DMS53 treated with DMSO at 0.1 percent for 48 hours (cell line): Measurements from ENCODE around the gene ADCY7.

Source experiments
- DNase-seq: peaks from one replicate; lab custom pipeline; 2025; ENCODE audit not compliant: unreplicated experiment; lab: John Stamatoyannopoulos, UW

The ADCY7 gene

GRCh38 chr16:50247906-50248608 lies 18.3 kb upstream of the ADCY7 start:
- DNase-seq = no peak

DNA sequence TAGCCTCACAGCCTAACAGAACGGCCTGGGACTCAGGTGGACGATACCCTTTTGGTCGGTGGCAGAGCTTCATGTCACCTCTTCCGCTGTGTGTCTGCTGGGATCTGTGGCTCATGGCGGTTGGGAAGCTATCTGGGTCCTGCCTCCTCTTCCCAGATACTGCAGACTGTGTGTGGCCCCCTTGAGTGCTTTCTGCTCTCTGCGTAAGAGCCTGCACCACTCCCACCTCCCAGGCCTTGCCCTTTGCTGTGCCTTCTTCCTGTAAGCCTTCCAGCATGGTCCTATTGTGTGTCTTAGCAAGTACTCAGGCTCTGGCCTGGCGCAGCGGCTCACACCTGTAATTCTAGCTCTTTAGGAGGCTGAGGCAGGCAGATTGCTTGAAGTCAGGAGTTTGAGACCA lies 17.5 kb upstream of the ADCY7 start:
- DNase-seq = no peak

- DNase-seq = no peak
These were observed 14.8 kb upstream of the ADCY7 start for GRCh38 chr16:50251375-50252081.

GRCh38 chr16:50252082-50252611 lies 14.2 kb upstream of the ADCY7 start:
- DNase-seq = no peak

DNA sequence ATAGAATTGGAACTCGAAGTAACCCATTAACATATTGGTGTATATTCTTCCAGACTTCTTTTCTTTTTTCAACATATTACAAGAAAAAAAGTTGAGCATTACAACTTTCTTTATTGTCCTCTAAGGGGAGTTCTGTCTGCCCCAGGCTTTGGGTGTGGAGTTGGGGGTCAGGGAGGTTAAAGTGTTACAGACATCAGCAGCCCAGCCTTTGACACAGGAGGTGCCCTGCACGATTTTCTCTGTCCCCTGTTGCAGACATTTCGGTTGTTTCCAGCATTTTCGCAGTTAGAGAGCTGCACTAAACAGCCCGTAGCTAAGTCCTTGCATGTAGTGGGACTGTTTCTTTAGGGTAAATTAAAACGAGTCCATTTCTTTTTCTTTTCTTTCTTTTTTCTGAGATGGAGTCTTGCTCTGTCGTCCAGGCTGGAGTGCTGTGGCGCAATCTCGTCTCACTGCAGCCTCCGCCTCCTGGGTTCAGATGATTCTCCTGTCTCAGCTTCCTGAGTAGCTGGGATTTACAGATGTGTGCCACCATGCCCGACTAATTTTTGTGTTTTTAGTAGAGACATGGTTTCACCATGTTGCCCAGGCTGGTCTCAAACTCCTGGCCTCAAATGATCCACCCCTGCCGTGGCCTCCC lies 13.4 kb upstream of the ADCY7 start:
- DNase-seq = no peak

- no peak for DNase-seq
These were observed 12.8 kb upstream of the ADCY7 start for GRCh38 chr16:50253514-50253910.

- no peak for DNase-seq
These were observed 12.3 kb upstream of the ADCY7 start for GRCh38 chr16:50254072-50254471.

GRCh38 chr16:50255538-50255937 lies 10.8 kb upstream of the ADCY7 start:
- DNase-seq = no peak

DNA sequence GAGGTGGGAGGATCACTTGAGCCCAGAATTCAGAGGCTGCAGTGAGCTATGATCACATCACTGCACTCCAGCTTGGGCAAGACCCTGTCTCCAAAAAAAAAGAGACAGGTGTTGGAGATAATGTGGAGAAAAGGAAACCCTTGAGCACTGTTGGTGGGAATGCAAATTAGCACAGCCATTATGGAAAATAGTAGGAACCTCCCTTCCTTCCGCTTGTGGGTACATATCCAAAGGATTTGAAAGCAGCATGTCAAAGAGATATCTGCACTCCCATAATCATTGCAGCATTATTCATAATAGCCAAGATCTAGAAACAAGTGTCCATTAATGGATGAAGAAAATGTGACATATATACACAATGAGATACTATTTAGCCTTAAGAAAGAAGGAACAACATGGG lies 9.7 kb upstream of the ADCY7 start:
- no peak for DNase-seq

DNA sequence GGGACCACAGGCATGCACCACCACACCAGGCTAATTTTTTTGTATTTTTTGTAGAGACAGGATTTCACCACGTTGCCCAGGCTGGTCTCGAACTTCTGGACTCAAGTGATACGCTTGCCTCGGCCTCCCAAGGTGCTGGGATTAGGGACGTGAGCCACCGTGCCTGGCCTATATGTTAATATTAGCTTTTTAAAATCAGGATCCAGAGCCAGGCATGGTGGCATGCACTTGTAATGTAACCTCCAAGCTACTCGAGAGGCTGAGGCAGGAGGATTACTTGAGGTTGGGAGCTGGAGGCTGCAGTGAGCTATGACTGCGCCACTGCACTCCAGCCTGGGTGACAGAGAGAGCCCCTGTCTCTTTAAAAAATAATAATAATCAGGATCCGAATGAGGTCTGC lies 8.5 kb upstream of the ADCY7 start:
- no peak for DNase-seq

- no peak for DNase-seq
These were observed 6.8 kb upstream of the ADCY7 start for GRCh38 chr16:50259334-50260205.

GRCh38 chr16:50260206-50261159 lies 5.9 kb upstream of the ADCY7 start:
- DNase-seq = no peak

- DNase-seq = no peak
These were observed 5.1 kb upstream of the ADCY7 start for GRCh38 chr16:50261160-50261706.

GRCh38 chr16:50261707-50262235 lies 4.6 kb upstream of the ADCY7 start:
- DNase-seq = peak; percentile 59

DNA sequence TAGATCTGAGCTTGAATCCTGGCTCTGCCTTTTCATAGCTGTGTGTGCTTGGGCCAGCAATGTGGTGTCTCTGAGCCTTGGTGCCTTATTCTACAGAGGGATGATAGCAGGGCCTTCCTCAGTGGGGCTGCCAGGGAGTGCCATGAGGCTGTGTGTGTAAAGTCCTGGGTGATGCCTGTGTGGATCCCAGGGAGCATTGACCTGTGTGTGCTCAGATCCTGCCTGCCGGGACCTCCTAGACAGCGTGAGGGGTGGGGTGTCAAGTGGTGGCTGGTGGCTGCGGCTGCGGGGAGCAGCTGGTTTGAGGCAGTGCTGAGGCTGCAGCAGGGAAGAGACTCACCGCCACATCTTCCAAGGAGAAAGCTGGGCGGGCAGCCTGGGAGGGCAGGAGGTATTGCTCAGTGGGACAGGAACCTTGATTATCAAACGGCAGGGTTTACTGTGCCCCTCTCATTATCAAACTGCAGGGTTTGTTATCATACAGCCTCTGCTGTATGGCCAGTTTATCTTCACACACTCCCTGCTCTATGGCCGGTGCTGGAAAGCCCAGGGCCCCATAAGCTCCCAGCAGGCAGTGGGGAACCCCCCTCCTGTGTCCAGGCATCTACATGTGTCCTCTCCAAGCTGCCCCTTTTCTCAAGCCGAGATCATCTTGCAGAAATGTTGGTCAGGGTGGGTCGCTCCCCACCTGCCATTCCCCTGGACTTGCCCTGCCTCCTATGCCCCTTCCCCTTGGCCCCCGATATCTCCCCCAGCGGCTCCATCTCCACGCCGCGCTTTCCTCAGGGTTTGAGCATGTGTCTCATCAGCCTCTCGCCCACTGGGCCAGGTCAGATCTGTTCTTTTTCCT lies 3.1 kb upstream of the ADCY7 start:
- no peak for DNase-seq

- peak; percentile 75 for DNase-seq
These were observed 2.1 kb upstream of the ADCY7 start for GRCh38 chr16:50263940-50264929.

- DNase-seq = peak; percentile 73
These were observed 1.1 kb upstream of the ADCY7 start for GRCh38 chr16:50265260-50265659.
